H54 (cell line): ENCODE measurements around the gene PSORS1C1.
"Not testable (repeated sequence)": the region's sequence is repeated elsewhere in the genome, so short reads cannot be mapped to it uniquely, and the experiment has no call there.

ENCODE experiments used
- DNase-seq: peaks from one replicate; pipeline ENCODE4 v3.0.0; 2011; ENCODE audit warnings: low spot score, mixed read lengths; ENCODE audit not compliant: insufficient read length
- FAIRE-seq: peaks from 3 replicates; lab custom pipeline; 2011; peaks lifted over from hg19 to GRCh38; lab: Jason Lieb, UNC
- POLR2A ChIP-seq: IDR thresholded peaks from 2 replicates; pipeline ENCODE4 v1.6.1; 2011; ENCODE audit warnings: low read depth, mild to moderate bottlenecking, low read length

The PSORS1C1 gene

GRCh38 chr6:31114541-31114878 is at the start of gene PSORS1C1:
TSS of gene PSORS1C1 (plus strand) at chr6:31114800. CDS start at chr6:31129633, 14,833 bp downstream.
- DNase-seq, result peak; percentile 80
- peak; percentile 60 for TF ChIP-seq POLR2A
- peak; percentile 68 for FAIRE-seq

GRCh38 chr6:31065556-31065955 is 49.0 kb upstream of the PSORS1C1 start:
- DNase-seq (no peak), FAIRE-seq (no peak)
- TF ChIP-seq POLR2A, result no peak

GRCh38 chr6:31067028-31067427 is 47.6 kb upstream of the PSORS1C1 start:
- FAIRE-seq, DNase-seq: not testable (repeated sequence)

- not testable (repeated sequence) for FAIRE-seq, DNase-seq
Observed at GRCh38 chr6:31067891-31068668, 46.5 kb upstream of the PSORS1C1 start.

GRCh38 chr6:31068669-31069340 is 45.8 kb upstream of the PSORS1C1 start:
- FAIRE-seq (peak; percentile 61), DNase-seq (peak; percentile 60)
- TF ChIP-seq POLR2A, result no peak

- TF ChIP-seq POLR2A, result no peak
- FAIRE-seq, result peak; percentile 90
- peak; percentile 73 for DNase-seq
Observed at GRCh38 chr6:31070711-31071197, 43.8 kb upstream of the PSORS1C1 start.

GRCh38 chr6:31074401-31074800 is 40.2 kb upstream of the PSORS1C1 start:
- no peak for TF ChIP-seq POLR2A
- FAIRE-seq (no peak), DNase-seq (no peak)

GRCh38 chr6:31075528-31075927 is 39.1 kb upstream of the PSORS1C1 start:
- FAIRE-seq (peak; percentile 41), DNase-seq (no peak)
- no peak for TF ChIP-seq POLR2A

- TF ChIP-seq POLR2A, result no peak
- DNase-seq (no peak), FAIRE-seq (no peak)
Observed at GRCh38 chr6:31076611-31077010, 38.0 kb upstream of the PSORS1C1 start.

- DNase-seq (peak; percentile 38), FAIRE-seq (no peak)
- TF ChIP-seq POLR2A, result no peak
Observed at GRCh38 chr6:31079656-31080261, 34.8 kb upstream of the PSORS1C1 start.

GRCh38 chr6:31081872-31082271 is 32.7 kb upstream of the PSORS1C1 start:
- TF ChIP-seq POLR2A, result no peak
- no peak for FAIRE-seq
- no peak for DNase-seq

GRCh38 chr6:31083742-31084354 is 30.8 kb upstream of the PSORS1C1 start:
- no peak for TF ChIP-seq POLR2A
- no peak for FAIRE-seq

GRCh38 chr6:31086788-31087440 is 27.7 kb upstream of the PSORS1C1 start:
- peak; percentile 72 for FAIRE-seq
- TF ChIP-seq POLR2A, result no peak
- DNase-seq, result no peak

More at GRCh38 chr6:31083742-31084354, 30.8 kb upstream of the PSORS1C1 start:
- DNase-seq, result no peak
